ENCODE data around the gene CSNK2A1. TPM values are rescaled to one million over a fixed set of nuclear protein-coding genes. Genes with fewer than 3 reads are reported as not detected.

The CSNK2A1 gene
- total RNA-seq, 1 donor from 2014 or later = 214 TPM

DNA sequence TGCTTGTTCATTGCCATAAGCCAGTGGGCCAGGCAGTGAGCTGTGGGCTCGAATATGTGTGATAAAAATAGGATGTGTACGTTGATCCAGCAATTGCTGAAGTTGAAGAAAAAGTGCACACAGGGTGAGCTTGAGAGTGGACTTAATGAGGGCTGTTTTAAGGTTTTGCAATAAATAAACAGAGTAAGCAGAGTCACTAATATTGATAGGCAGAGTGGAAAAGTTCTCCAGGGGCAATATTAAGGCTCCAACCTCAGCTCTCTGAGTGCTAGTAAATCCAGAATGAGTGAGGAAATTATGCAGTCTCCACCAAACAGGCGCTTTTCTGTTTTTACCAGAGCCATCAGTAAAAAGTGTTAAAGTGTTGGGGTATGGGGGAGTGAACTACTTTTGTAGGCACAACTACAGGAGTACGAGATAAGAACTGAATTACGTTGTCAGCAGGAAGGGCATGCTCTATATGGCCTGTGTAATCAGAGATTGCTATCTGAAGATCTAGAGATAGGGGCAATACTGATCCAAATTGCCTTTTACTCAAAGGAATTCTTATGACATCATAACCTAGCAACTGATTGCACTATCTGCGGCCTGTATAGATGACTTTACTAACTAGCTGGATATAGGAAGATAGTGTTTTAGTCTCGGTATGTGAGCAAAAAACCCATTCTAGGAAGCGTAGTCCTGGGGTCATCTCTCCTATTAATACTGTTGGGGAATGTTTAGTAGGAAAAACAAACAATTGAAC, 73.7 kb downstream of the CSNK2A1 start:
- Mint-ChIP-seq H3K4me3 (ENCODE audit: unreplicated experiment) (no peak overlapping the region), H3K27me3 (ENCODE audit: unreplicated experiment) (peaks cover 6% of the 10 kb centered on the region), H3K27ac (ENCODE audit: unreplicated experiment) (no peak overlapping the region), H3K4me1 (ENCODE audit: low read depth, unreplicated experiment) (no peaks in the 10 kb centered on the region), H3K36me3 (ENCODE audit: unreplicated experiment) (peaks cover 52% of the 10 kb centered on the region), H3K9me3 (ENCODE audit: unreplicated experiment) (peaks cover 20% of the 10 kb centered on the region)
- TF ChIP-seq, protein P1, sequence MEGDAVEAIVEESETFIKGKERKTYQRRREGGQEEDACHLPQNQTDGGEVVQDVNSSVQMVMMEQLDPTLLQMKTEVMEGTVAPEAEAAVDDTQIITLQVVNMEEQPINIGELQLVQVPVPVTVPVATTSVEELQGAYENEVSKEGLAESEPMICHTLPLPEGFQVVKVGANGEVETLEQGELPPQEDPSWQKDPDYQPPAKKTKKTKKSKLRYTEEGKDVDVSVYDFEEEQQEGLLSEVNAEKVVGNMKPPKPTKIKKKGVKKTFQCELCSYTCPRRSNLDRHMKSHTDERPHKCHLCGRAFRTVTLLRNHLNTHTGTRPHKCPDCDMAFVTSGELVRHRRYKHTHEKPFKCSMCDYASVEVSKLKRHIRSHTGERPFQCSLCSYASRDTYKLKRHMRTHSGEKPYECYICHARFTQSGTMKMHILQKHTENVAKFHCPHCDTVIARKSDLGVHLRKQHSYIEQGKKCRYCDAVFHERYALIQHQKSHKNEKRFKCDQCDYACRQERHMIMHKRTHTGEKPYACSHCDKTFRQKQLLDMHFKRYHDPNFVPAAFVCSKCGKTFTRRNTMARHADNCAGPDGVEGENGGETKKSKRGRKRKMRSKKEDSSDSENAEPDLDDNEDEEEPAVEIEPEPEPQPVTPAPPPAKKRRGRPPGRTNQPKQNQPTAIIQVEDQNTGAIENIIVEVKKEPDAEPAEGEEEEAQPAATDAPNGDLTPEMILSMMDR (IDR thresholded peaks at IDR 0.05; ENCODE audit: partially characterized antibody, unreplicated experiment) = no peak
- DNase-seq = no peak

DNA sequence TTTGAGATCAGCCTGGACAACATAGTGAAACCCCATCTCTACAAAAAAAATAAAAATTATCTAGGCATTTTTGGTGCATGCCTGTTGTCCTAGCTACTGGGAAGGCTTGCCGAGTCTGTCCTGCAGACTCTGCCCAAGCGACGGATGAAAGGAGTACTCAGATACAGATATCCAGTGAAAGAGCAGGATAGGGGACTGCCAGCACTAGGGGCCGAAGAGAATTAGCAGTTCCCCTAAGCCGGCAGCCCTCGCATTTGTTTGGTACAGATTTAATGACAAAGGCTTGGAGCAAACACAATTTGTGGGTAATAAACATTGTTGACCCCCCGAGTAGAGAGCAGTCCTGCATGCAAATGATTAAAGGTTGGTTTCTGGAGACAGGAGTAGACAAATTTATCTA, 75.8 kb downstream of the CSNK2A1 start:
- Mint-ChIP-seq H3K4me3 (ENCODE audit: unreplicated experiment) (no peak overlapping the region), H3K36me3 (ENCODE audit: unreplicated experiment) (peaks cover 36% of the 10 kb centered on the region), H3K4me1 (ENCODE audit: low read depth, unreplicated experiment) (peaks cover 3% of the 10 kb centered on the region), H3K9me3 (ENCODE audit: unreplicated experiment) (peaks cover 11% of the 10 kb centered on the region), H3K27ac (ENCODE audit: unreplicated experiment) (no peak overlapping the region), H3K27me3 (ENCODE audit: unreplicated experiment) (peaks cover 8% of the 10 kb centered on the region)
- TF ChIP-seq, protein P1 (IDR thresholded peaks at IDR 0.05; ENCODE audit: partially characterized antibody, unreplicated experiment) = no peak
- DNase-seq = no peak

DNA sequence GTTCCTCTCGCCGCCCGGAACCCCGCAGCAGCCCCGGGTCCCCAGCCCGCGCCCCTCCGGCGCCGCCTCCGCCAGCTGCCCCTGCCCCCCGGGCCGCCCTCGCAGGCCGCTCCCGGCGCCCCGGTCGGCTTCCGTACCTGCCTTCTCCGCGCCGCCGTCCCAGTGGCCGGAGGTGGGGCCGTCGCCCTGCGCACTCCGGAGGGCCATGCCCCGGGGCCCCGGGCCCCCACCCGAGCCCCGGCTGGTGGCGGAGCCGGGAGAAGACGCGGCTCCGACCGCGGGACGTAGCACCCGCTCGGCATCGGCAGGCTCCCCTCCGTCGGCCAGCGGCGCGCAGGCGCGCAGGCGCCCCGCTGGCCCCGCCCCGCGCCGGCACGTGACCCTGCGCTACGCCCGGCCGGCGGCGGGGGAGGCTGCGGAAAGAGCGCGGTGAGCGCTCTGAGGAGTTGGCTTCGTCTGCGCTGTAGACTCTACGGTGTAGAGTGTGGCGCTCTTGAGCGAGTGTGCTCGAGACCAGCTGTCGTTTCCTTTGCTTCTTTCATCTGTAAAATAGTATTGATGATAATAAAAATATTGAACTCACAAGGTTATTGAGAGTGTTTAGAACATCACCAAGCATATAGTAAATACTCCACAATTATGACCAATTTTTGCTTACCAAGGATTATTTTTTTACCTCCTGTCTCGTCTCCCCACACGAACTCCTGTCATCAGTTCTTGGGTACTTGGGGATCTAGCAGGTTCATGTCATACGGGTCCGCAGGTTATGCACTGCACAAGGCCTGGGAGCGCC, 81.2 kb downstream of the CSNK2A1 start, which contains the start of gene TBC1D20:
Gene TBC1D20, minus strand, starts transcription at position 335 of the 793 bp plus-strand sequence. Its CDS starts 128 bp downstream, at position 207.
- peaks cover 11% of the 10 kb centered on the region for H3K27me3 Mint-ChIP-seq (ENCODE audit: unreplicated experiment)
- peak within 1 kb of the TSS; percentile 96 for H3K4me3 Mint-ChIP-seq (ENCODE audit: unreplicated experiment)
- peaks cover 8% of the 10 kb centered on the region for H3K9me3 Mint-ChIP-seq (ENCODE audit: unreplicated experiment)
- TF ChIP-seq, protein P1 (IDR thresholded peaks at IDR 0.05; ENCODE audit: partially characterized antibody, unreplicated experiment) = no peak
- H3K36me3 Mint-ChIP-seq (ENCODE audit: unreplicated experiment) = peaks cover 3% of the 10 kb centered on the region
- peaks cover 22% of the 10 kb centered on the region for H3K4me1 Mint-ChIP-seq (ENCODE audit: low read depth, unreplicated experiment)
- peak; percentile 86 for DNase-seq
- peak within 1 kb of the TSS; percentile 93 for H3K27ac Mint-ChIP-seq (ENCODE audit: unreplicated experiment)

DNA sequence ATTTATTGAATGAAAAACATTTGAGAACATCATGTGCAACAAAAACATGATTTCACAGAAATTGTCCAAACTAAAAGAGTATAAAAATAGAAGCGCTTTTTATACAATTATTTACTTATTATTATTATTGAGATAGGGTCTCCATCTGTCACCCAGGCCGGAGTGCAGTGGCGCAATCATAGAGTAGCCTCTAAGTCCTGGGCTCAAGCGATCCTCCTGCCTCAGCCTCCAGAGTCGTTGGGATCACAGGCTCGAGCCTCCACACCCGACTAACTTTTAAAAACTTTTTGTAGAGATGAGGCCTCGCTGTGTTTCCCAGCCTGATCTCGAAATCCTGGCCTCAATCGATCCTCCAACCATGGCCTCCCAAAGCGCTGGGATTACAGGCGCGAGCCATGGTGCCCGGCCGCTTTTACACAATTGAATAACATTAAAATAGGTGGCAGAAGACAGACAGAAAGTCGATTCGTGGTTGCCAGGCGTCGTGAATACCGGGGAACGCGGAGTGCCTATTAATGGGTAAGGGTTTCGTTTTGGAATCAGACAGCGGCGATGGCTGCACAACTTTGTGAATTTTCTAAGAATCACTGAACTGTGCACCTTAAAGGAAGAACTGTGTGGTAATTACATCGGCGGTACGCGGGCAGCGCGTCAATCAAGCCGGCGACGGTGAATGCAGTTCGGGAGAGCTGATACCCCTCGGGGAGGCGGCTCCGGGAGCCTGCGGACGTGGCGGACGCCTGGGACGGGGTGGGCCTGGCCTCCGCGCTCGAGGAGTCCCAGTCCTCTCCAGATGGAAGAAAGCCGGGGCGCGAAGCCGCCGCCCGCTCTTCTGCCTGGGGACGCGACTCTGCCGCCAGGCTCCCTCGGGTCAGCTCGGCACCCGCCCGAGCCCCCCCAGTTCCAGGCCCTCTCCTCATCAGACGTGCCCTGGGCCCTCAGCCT, 82.1 kb downstream of the CSNK2A1 start:
- peak overlapping the region; percentile 96 for H3K4me3 Mint-ChIP-seq (ENCODE audit: unreplicated experiment)
- peaks cover 9% of the 10 kb centered on the region for H3K27me3 Mint-ChIP-seq (ENCODE audit: unreplicated experiment)
- H3K27ac Mint-ChIP-seq (ENCODE audit: unreplicated experiment) = peak overlapping the region; percentile 93

More for the DNA sequence above, 82.1 kb downstream of the CSNK2A1 start:
- DNase-seq = peak; percentile 74
- H3K4me1 Mint-ChIP-seq (ENCODE audit: low read depth, unreplicated experiment) = peaks cover 23% of the 10 kb centered on the region
- no peaks in the 10 kb centered on the region for H3K36me3 Mint-ChIP-seq (ENCODE audit: unreplicated experiment)
- peaks cover 5% of the 10 kb centered on the region for H3K9me3 Mint-ChIP-seq (ENCODE audit: unreplicated experiment)
- TF ChIP-seq, protein P1 (IDR thresholded peaks at IDR 0.05; ENCODE audit: partially characterized antibody, unreplicated experiment) = no peak
